AML-193 (cell line): ENCODE measurements around the gene MEF2B.
"Not testable (repeated sequence)": the region's sequence is repeated elsewhere in the genome, so short reads cannot be mapped to it uniquely, and the experiment has no call there.

Experiments used
- DNase-seq, 2 experiments: peaks; one replicate each; lab custom pipeline; 2025; lab: John Stamatoyannopoulos, UW

MEF2B gene

GRCh38 chr19:19155495-19156219 lies 14.4 kb downstream of the MEF2B start:
- DNase-seq: no peak

- DNase-seq: no peak
Measured at GRCh38 chr19:19154768-19155494, 15.1 kb downstream of the MEF2B start.

GRCh38 chr19:19152668-19153384 lies 17.2 kb downstream of the MEF2B start:
- no peak for DNase-seq

- DNase-seq: no peak
Measured at GRCh38 chr19:19151418-19151817, 18.6 kb downstream of the MEF2B start.

- DNase-seq: no peak
Measured at GRCh38 chr19:19149435-19149834, 20.6 kb downstream of the MEF2B start.

- DNase-seq: not testable (repeated sequence)
Measured at GRCh38 chr19:19148504-19148903, 21.6 kb downstream of the MEF2B start.

GRCh38 chr19:19147344-19147743 lies 22.7 kb downstream of the MEF2B start:
- no peak for DNase-seq

GRCh38 chr19:19146865-19147264 lies 23.2 kb downstream of the MEF2B start:
- no peak for DNase-seq

GRCh38 chr19:19145684-19146608 lies 24.1 kb downstream of the MEF2B start:
- peak; percentile 13 to 16 for DNase-seq

GRCh38 chr19:19145281-19145680 lies 24.8 kb downstream of the MEF2B start:
- no peak for DNase-seq

- DNase-seq: no peak
Measured at GRCh38 chr19:19142347-19142746, 27.7 kb downstream of the MEF2B start.

- no peak for DNase-seq
Measured at GRCh38 chr19:19140476-19140875, 29.6 kb downstream of the MEF2B start.

GRCh38 chr19:19139876-19140229 lies 30.2 kb downstream of the MEF2B start:
- no peak for DNase-seq

GRCh38 chr19:19138109-19138981 lies 31.7 kb downstream of the MEF2B start, which contains the start of gene TMEM161A:
TMEM161A (minus strand) TSS chr19:19138478; CDS start chr19:19138428, 50 bp downstream.
- DNase-seq: peak; percentile 94 to 96

GRCh38 chr19:19137556-19138108 lies 32.4 kb downstream of the MEF2B start:
- DNase-seq: no peak

GRCh38 chr19:19135713-19136112 lies 34.4 kb downstream of the MEF2B start:
- DNase-seq: not testable (repeated sequence)

GRCh38 chr19:19134687-19135158 lies 35.3 kb downstream of the MEF2B start:
- no peak for DNase-seq

- DNase-seq: no peak
Measured at GRCh38 chr19:19133985-19134384, 36.1 kb downstream of the MEF2B start.

GRCh38 chr19:19132912-19133311 lies 37.2 kb downstream of the MEF2B start:
- no peak for DNase-seq

GRCh38 chr19:19131989-19132388 lies 38.1 kb downstream of the MEF2B start:
- DNase-seq: no peak
